Activated CD8-positive, alpha-beta T cell treated with anti-CD3 and anti-CD28 coated beads for 36 hours (primary cell): ENCODE measurements around the gene ZNF438. TPM values are rescaled to one million over a fixed set of nuclear protein-coding genes. Genes with fewer than 3 reads are reported as not detected.

Source experiments
- ATAC-seq: fragments of 200-7000 bp; cut with Tn5 transposase; one replicate; pipeline ENCODE4 v1.10.0; 2021; ENCODE audit warnings: mild to moderate bottlenecking, moderate library complexity
- CTCF ChIA-PET: fragments of 350-600 bp; sonication (Branson Sonifier 250); formaldehyde crosslinking; loops from one replicate; lab custom pipeline; 2021; ENCODE audit warnings: antibody characterized with exemption; lab: Charles Lee
- POLR2A ChIA-PET: fragments of 350-600 bp; sonication (Branson Sonifier 250); formaldehyde crosslinking; loops from one replicate; lab custom pipeline; 2021; ENCODE audit warnings: antibody characterized with exemption; lab: Charles Lee
- DNase-seq: peaks from one replicate; pipeline ENCODE4 v3.0.0-alpha.2; 2020
- H3K27ac Mint-ChIP-seq: one replicate; pipeline ENCODE4 v1.8.0; 2021; ENCODE audit warnings: mild to moderate bottlenecking, mixed read lengths
- H3K27me3 Mint-ChIP-seq: one replicate; pipeline ENCODE4 v1.8.0; 2021; ENCODE audit warnings: mixed read lengths
- H3K36me3 Mint-ChIP-seq: one replicate; pipeline ENCODE4 v1.8.0; 2021; ENCODE audit warnings: low read depth, mixed read lengths
- H3K4me1 Mint-ChIP-seq: one replicate; pipeline ENCODE4 v1.8.0; 2021; ENCODE audit warnings: low read depth, mixed read lengths
- H3K4me3 Mint-ChIP-seq: one replicate; pipeline ENCODE4 v1.8.0; 2021; ENCODE audit warnings: mild to moderate bottlenecking, moderate library complexity, mixed read lengths
- H3K9me3 Mint-ChIP-seq: one replicate; pipeline ENCODE4 v1.8.0; 2021; ENCODE audit warnings: mixed read lengths
- CTCF ChIP-seq: fragments of 200-600 bp; IDR thresholded peaks from one replicate; pipeline ENCODE4 v1.8.0; 2022; ENCODE audit warnings: antibody characterized with exemption, mild to moderate bottlenecking
- intact Hi-C: fragments of 100-400 bp; cut with micrococcal nuclease; formaldehyde crosslinking; loops from one replicate; pipeline ENCODE4 v1.10.0; 2022
- total RNA-seq, 2 experiments: library from RNA; stranded (reverse); gene quantifications; one replicate each; pipeline ENCODE4 v1.2.3, GENCODE V29; 2021

ZNF438 gene
- total RNA-seq, 2 experiments from 2014 or later, result 3.0 to 3.9 TPM

- H3K4me1 Mint-ChIP-seq, result peaks cover 10% of the 10 kb centered on the region
- CTCF ChIA-PET, result interaction anchor here (1.4 to 2.0 kb wide), 2 partner anchors 12 to 16 kb away, joined by 4 to 5 read pairs; no protein-coding TSS in a partner anchor
- no peaks in the 10 kb centered on the region for H3K27me3 Mint-ChIP-seq
- no peak overlapping the region for H3K27ac Mint-ChIP-seq
- no peaks in the 10 kb centered on the region for H3K36me3 Mint-ChIP-seq
- DNase-seq (no peak), ATAC-seq (no peak)
- no peak for TF ChIP-seq CTCF
- no peak overlapping the region for H3K4me3 Mint-ChIP-seq
- no peaks in the 10 kb centered on the region for H3K9me3 Mint-ChIP-seq
- POLR2A ChIA-PET, result no interaction called here
- intact Hi-C loops, result loop anchor here (10.0 kb wide), 1 partner anchor 251 kb away; no protein-coding TSS in a partner anchor
These were observed 3.7 kb upstream of the ZNF438 start for GRCh38 chr10:31035266-31035798.

- ATAC-seq (no peak), DNase-seq (no peak)
- Mint-ChIP-seq H3K27me3 (no peaks in the 10 kb centered on the region), H3K36me3 (no peaks in the 10 kb centered on the region), H3K4me3 (no peak overlapping the region), H3K27ac (no peak overlapping the region), H3K4me1 (peaks cover 10% of the 10 kb centered on the region), H3K9me3 (no peaks in the 10 kb centered on the region)
- ChIA-PET CTCF (interaction anchor here (0.7 to 2.0 kb wide), 3 partner anchors 13 to 587 kb away, joined by 3 to 5 read pairs (median 4); no protein-coding TSS in a partner anchor), POLR2A (no interaction called here)
- intact Hi-C loops, result loop anchor here (5.0 to 10.0 kb wide), 2 partner anchors 250 to 283 kb away; partner anchors contain the start of gene ZEB1
- no peak for TF ChIP-seq CTCF
These were observed 2.6 kb upstream of the ZNF438 start for GRCh38 chr10:31034098-31034909.

GRCh38 chr10:31033147-31033546, 1.5 kb upstream of the ZNF438 start:
- H3K4me3 Mint-ChIP-seq, result peak overlapping the region; percentile 80
- H3K9me3 Mint-ChIP-seq, result no peaks in the 10 kb centered on the region
- peaks cover 5% of the 10 kb centered on the region for H3K4me1 Mint-ChIP-seq
- no peak for DNase-seq
- no peak for ATAC-seq
- no peaks in the 10 kb centered on the region for H3K27me3 Mint-ChIP-seq
- H3K27ac Mint-ChIP-seq, result no peak overlapping the region
- ChIA-PET POLR2A (no interaction called here), CTCF (interaction anchor here (0.7 to 4.0 kb wide), 2 partner anchors 249 to 393 kb away, joined by 3 to 22 read pairs; no protein-coding TSS in a partner anchor)
- no peak for TF ChIP-seq CTCF
- intact Hi-C loops, result loop anchor here (5.0 to 10.0 kb wide), 2 partner anchors 248 to 284 kb away; partner anchors contain the start of gene ZEB1
- no peaks in the 10 kb centered on the region for H3K36me3 Mint-ChIP-seq

- peaks cover 5% of the 10 kb centered on the region for H3K4me1 Mint-ChIP-seq
- peak; percentile 90 for ATAC-seq
- intact Hi-C loops, result loop anchor here (5.0 to 10.0 kb wide), 2 partner anchors 248 to 285 kb away; partner anchors contain the start of gene ZEB1
- H3K27me3 Mint-ChIP-seq, result no peaks in the 10 kb centered on the region
- TF ChIP-seq CTCF, result no peak
- peak overlapping the region; percentile 80 for H3K4me3 Mint-ChIP-seq
- CTCF ChIA-PET, result interaction anchor here (0.6 to 4.0 kb wide), 26 partner anchors 10 to 1298 kb away, joined by 3 to 22 read pairs (median 3); no protein-coding TSS in a partner anchor
- DNase-seq, result peak; percentile 94
- POLR2A ChIA-PET, result interaction anchor here (0.7 to 1.3 kb wide), 6 partner anchors 12 to 308 kb away, joined by 3 to 5 read pairs (median 4); no protein-coding TSS in a partner anchor
- peak overlapping the region; percentile 97 for H3K27ac Mint-ChIP-seq
- H3K36me3 Mint-ChIP-seq, result no peaks in the 10 kb centered on the region
- H3K9me3 Mint-ChIP-seq, result no peaks in the 10 kb centered on the region
These were observed 830 bp upstream of the ZNF438 start for GRCh38 chr10:31032258-31033132.
